CD4-positive, alpha-beta T cell (primary cell): ENCODE data around the gene URB1. TPM values are rescaled to one million over a fixed set of nuclear protein-coding genes. Genes with fewer than 3 reads are reported as not detected.

Experiments used
- ATAC-seq: fragments of 200-7000 bp; cut with Tn5 transposase; one replicate; pipeline ENCODE4 v1.10.0; 2022; ENCODE audit warnings: mild to moderate bottlenecking; ENCODE audit not compliant: poor library complexity
- CTCF ChIA-PET: fragments of 350-600 bp; sonication (Branson Sonifier 250); formaldehyde crosslinking; loops from one replicate; lab custom pipeline; 2021; ENCODE audit warnings: antibody characterized with exemption, inconsistent platforms; lab: Charles Lee
- POLR2A ChIA-PET: fragments of 350-600 bp; sonication (Branson Sonifier 250); formaldehyde crosslinking; loops from one replicate; lab custom pipeline; 2021; ENCODE audit warnings: antibody characterized with exemption, inconsistent platforms; lab: Charles Lee
- DNase-seq, 14 experiments: peaks; one replicate each; pipeline ENCODE4 v3.0.0-alpha.2; 2013 to 2020; ENCODE audit warnings: mixed read lengths in 2 of 14
- H3K27ac ChIP-seq, 2 donors: one replicate each; pipeline versions ENCODE4 v1.5.1 to v1.7.0; 2013; ENCODE audit warnings: low read length in 2 of 2, low read depth in 1 of 2, mild to moderate bottlenecking in 1 of 2
- H3K27me3 ChIP-seq, 2 experiments: 1 replicate in 1 of 2; 2 replicates in 1 of 2; pipeline versions ENCODE4 v1.6.1 to v1.7.0; 2013; ENCODE audit warnings: low read length in 2 of 2, control low read depth in 1 of 2, mild to moderate bottlenecking in 1 of 2, moderate library complexity in 1 of 2; ENCODE audit not compliant: insufficient read depth in 2 of 2, control insufficient read depth in 1 of 2
- H3K36me3 ChIP-seq: one replicate; pipeline ENCODE4 v1.6.1; 2013; ENCODE audit warnings: low read length, control low read depth; ENCODE audit not compliant: insufficient read depth
- H3K4me1 ChIP-seq: one replicate; pipeline ENCODE4 v1.6.1; 2013; ENCODE audit warnings: low read length, control low read depth; ENCODE audit not compliant: insufficient read depth
- H3K4me3 ChIP-seq: one replicate; pipeline ENCODE4 v1.5.1; 2013; ENCODE audit warnings: mild to moderate bottlenecking, low read length, moderate library complexity
- H3K9me3 ChIP-seq, 2 experiments: 1 replicate in 1 of 2; 2 replicates in 1 of 2; pipeline versions ENCODE4 v1.6.1 to v1.7.0; 2013; ENCODE audit warnings: low read length in 2 of 2, mild to moderate bottlenecking in 2 of 2, control low read depth in 1 of 2, moderate library complexity in 1 of 2; ENCODE audit not compliant: control insufficient read depth in 1 of 2, insufficient read depth in 1 of 2
- H3K27ac Mint-ChIP-seq: one replicate; pipeline ENCODE4 v1.8.0; 2020; ENCODE audit warnings: mixed read lengths
- H3K27me3 Mint-ChIP-seq: one replicate; pipeline ENCODE4 v1.8.0; 2021; ENCODE audit warnings: mixed read lengths
- H3K36me3 Mint-ChIP-seq: one replicate; pipeline ENCODE4 v1.8.0; 2021; ENCODE audit warnings: low read depth, mixed read lengths
- H3K4me1 Mint-ChIP-seq: one replicate; pipeline ENCODE4 v1.8.0; 2021; ENCODE audit warnings: low read depth, mixed read lengths
- H3K4me3 Mint-ChIP-seq: one replicate; pipeline ENCODE4 v1.8.0; 2020; ENCODE audit warnings: mild to moderate bottlenecking, mixed read lengths
- H3K9me3 Mint-ChIP-seq: one replicate; pipeline ENCODE4 v1.8.0; 2020; ENCODE audit warnings: mixed read lengths
- CTCF ChIP-seq: fragments of 200-600 bp; IDR thresholded peaks from one replicate; pipeline ENCODE4 v1.8.0; 2022; ENCODE audit warnings: antibody characterized with exemption, mild to moderate bottlenecking
- intact Hi-C, 2 experiments: fragments of 100-400 bp; cut with DNase I in 1 of 2; cut with micrococcal nuclease in 1 of 2; formaldehyde crosslinking; loops; one replicate each; pipeline versions ENCODE4 v1.15.1 to v1.9.0; 2023 to 2025; cut with DNase I, micrococcal nuclease
- total RNA-seq, 174 experiments: library from RNA in 2 of 174; stranded (reverse) in 2 of 174; gene quantifications; one replicate each; pipeline ENCODE4 v1.2.3 and lab custom pipeline; 2021 to 2026

The URB1 gene
- total RNA-seq, 2 experiments from 2014 or later: 5.4 to 5.7 TPM

- Histone ChIP-seq H3K9me3 (no peaks in the 10 kb centered on the region), H3K4me1 (no peaks in the 10 kb centered on the region), H3K4me3 (no peak overlapping the region), H3K36me3 (peaks cover 67% of the 10 kb centered on the region), H3K27me3 (no peaks in the 10 kb centered on the region), H3K27ac (no peak overlapping the region)
- DNase-seq (no peak), ATAC-seq (no peak)
- ChIA-PET CTCF (interaction anchor here (0.6 kb wide), 1 partner anchor 938 kb away, joined by 5 read pairs; no protein-coding TSS in a partner anchor), POLR2A (no interaction called here)
- no peak for TF ChIP-seq CTCF
- H3K4me1 Mint-ChIP-seq: no peaks in the 10 kb centered on the region
- peaks cover 94% of the 10 kb centered on the region for H3K36me3 Mint-ChIP-seq
- intact Hi-C loops: no loop called here
- no peaks in the 10 kb centered on the region for H3K27me3 Mint-ChIP-seq
- H3K9me3 Mint-ChIP-seq: no peaks in the 10 kb centered on the region
- no peak overlapping the region for H3K27ac Mint-ChIP-seq
- no peak overlapping the region for H3K4me3 Mint-ChIP-seq
Observed at GRCh38 chr21:32337206-32337605, 55.6 kb downstream of the URB1 start.

- TF ChIP-seq CTCF: no peak
- Histone ChIP-seq H3K9me3 (no peaks in the 10 kb centered on the region), H3K36me3 (peaks cover 70% of the 10 kb centered on the region), H3K4me3 (no peak overlapping the region), H3K27me3 (no peaks in the 10 kb centered on the region), H3K4me1 (no peaks in the 10 kb centered on the region), H3K27ac (no peak overlapping the region)
- H3K9me3 Mint-ChIP-seq: no peaks in the 10 kb centered on the region
- H3K4me3 Mint-ChIP-seq: no peak overlapping the region
- CTCF ChIA-PET: interaction anchor here (0.6 kb wide), 1 partner anchor 938 kb away, joined by 5 read pairs; no protein-coding TSS in a partner anchor
- H3K4me1 Mint-ChIP-seq: no peaks in the 10 kb centered on the region
- H3K36me3 Mint-ChIP-seq: peaks cover 94% of the 10 kb centered on the region
- POLR2A ChIA-PET: no interaction called here
- H3K27ac Mint-ChIP-seq: no peak overlapping the region
- intact Hi-C loops: no loop called here
- DNase-seq (no peak), ATAC-seq (no peak)
- no peaks in the 10 kb centered on the region for H3K27me3 Mint-ChIP-seq
Observed at GRCh38 chr21:32336711-32337110, 56.1 kb downstream of the URB1 start.

- Histone ChIP-seq H3K9me3 (no peaks in the 10 kb centered on the region), H3K4me3 (no peak overlapping the region), H3K27me3 (no peaks in the 10 kb centered on the region), H3K4me1 (no peaks in the 10 kb centered on the region), H3K36me3 (peaks cover 78% of the 10 kb centered on the region), H3K27ac (no peak overlapping the region)
- TF ChIP-seq CTCF: no peak
- H3K36me3 Mint-ChIP-seq: peaks cover 94% of the 10 kb centered on the region
- intact Hi-C loops: no loop called here
- no peak overlapping the region for H3K4me3 Mint-ChIP-seq
- DNase-seq: no peak
- H3K9me3 Mint-ChIP-seq: no peaks in the 10 kb centered on the region
- no peak overlapping the region for H3K27ac Mint-ChIP-seq
- no peaks in the 10 kb centered on the region for H3K4me1 Mint-ChIP-seq
- ChIA-PET CTCF (no interaction called here), POLR2A (no interaction called here)
- ATAC-seq: no peak
- no peaks in the 10 kb centered on the region for H3K27me3 Mint-ChIP-seq
Observed at GRCh38 chr21:32335601-32336575, 56.9 kb downstream of the URB1 start.
